ENCODE results near the gene FOXP2. TPM values are rescaled to one million over a fixed set of nuclear protein-coding genes. Genes with fewer than 3 reads are reported as not detected.
"Not testable (repeated sequence)": the region's sequence is repeated elsewhere in the genome, so short reads cannot be mapped to it uniquely, and the experiment has no call there.

The FOXP2 gene
- total RNA-seq: 1.9 TPM
- long read RNA-seq: 0 reads

- intact Hi-C loops (cut with DNase I): loop anchor here (10.0 kb wide), 1 partner anchor 330 kb away; no protein-coding TSS in a partner anchor
- no peak for DNase-seq (ENCODE audit: low spot score)
These were observed at the start of gene FOXP2 for GRCh38 chr7:114414156-114415063. Gene FOXP2 (plus strand): TSS chr7:114414815. CDS start chr7:114426512, 11,697 bp downstream.

- intact Hi-C loops (cut with DNase I): no loop called here
- DNase-seq (ENCODE audit: low spot score): no peak
These were observed 48.8 kb upstream of the FOXP2 start for GRCh38 chr7:114365791-114366190.

GRCh38 chr7:114368492-114368891 is 46.1 kb upstream of the FOXP2 start:
- intact Hi-C loops (cut with DNase I): no loop called here
- DNase-seq (ENCODE audit: low spot score): no peak

GRCh38 chr7:114369294-114369693 is 45.3 kb upstream of the FOXP2 start:
- intact Hi-C loops (cut with DNase I): no loop called here

GRCh38 chr7:114372619-114373018 is 42.0 kb upstream of the FOXP2 start:
- DNase-seq (ENCODE audit: low spot score): no peak
- intact Hi-C loops (cut with DNase I): no loop called here

More at GRCh38 chr7:114369294-114369693, 45.3 kb upstream of the FOXP2 start:
- no peak for DNase-seq (ENCODE audit: low spot score)

GRCh38 chr7:114375907-114376306 is 38.7 kb upstream of the FOXP2 start:
- intact Hi-C loops (cut with DNase I): no loop called here
- DNase-seq (ENCODE audit: low spot score): no peak

GRCh38 chr7:114383946-114384345 is 30.7 kb upstream of the FOXP2 start:
- DNase-seq (ENCODE audit: low spot score); intact Hi-C loops (cut with DNase I): not testable (repeated sequence)

GRCh38 chr7:114384346-114384745 is 30.3 kb upstream of the FOXP2 start:
- DNase-seq (ENCODE audit: low spot score); intact Hi-C loops (cut with DNase I): not testable (repeated sequence)

GRCh38 chr7:114388021-114388420 is 26.6 kb upstream of the FOXP2 start:
- intact Hi-C loops (cut with DNase I): no loop called here
- DNase-seq (ENCODE audit: low spot score): no peak

GRCh38 chr7:114392686-114393085 is 21.9 kb upstream of the FOXP2 start:
- intact Hi-C loops (cut with DNase I): no loop called here
- no peak for DNase-seq (ENCODE audit: low spot score)

- intact Hi-C loops (cut with DNase I): no loop called here
These were observed 11.6 kb upstream of the FOXP2 start for GRCh38 chr7:114402876-114403635.

GRCh38 chr7:114405427-114405826 is 9.2 kb upstream of the FOXP2 start:
- no peak for DNase-seq (ENCODE audit: low spot score)
- intact Hi-C loops (cut with DNase I): no loop called here

More at GRCh38 chr7:114402876-114403635, 11.6 kb upstream of the FOXP2 start:
- no peak for DNase-seq (ENCODE audit: low spot score)

GRCh38 chr7:114409750-114410149 is 4.9 kb upstream of the FOXP2 start:
- intact Hi-C loops (cut with DNase I): loop anchor here (10.0 kb wide), 1 partner anchor 325 kb away; no protein-coding TSS in a partner anchor
- DNase-seq (ENCODE audit: low spot score): no peak

GRCh38 chr7:114412548-114412947 is 2.1 kb upstream of the FOXP2 start:
- intact Hi-C loops (cut with DNase I): loop anchor here (10.0 kb wide), 1 partner anchor 328 kb away; no protein-coding TSS in a partner anchor

GRCh38 chr7:114413761-114414155 is 857 bp upstream of the FOXP2 start:
- intact Hi-C loops (cut with DNase I): loop anchor here (10.0 kb wide), 1 partner anchor 329 kb away; no protein-coding TSS in a partner anchor
- no peak for DNase-seq (ENCODE audit: low spot score)

More at GRCh38 chr7:114412548-114412947, 2.1 kb upstream of the FOXP2 start:
- no peak for DNase-seq (ENCODE audit: low spot score)

GRCh38 chr7:114415064-114415989 is 712 bp downstream of the FOXP2 start:
- intact Hi-C loops (cut with DNase I): loop anchor here (10.0 kb wide), 1 partner anchor 331 kb away; no protein-coding TSS in a partner anchor
- DNase-seq (ENCODE audit: low spot score): no peak

GRCh38 chr7:114416129-114416990 is 1.7 kb downstream of the FOXP2 start:
- DNase-seq (ENCODE audit: low spot score): no peak
- intact Hi-C loops (cut with DNase I): loop anchor here (10.0 kb wide), 1 partner anchor 332 kb away; no protein-coding TSS in a partner anchor

GRCh38 chr7:114417290-114417689 is 2.7 kb downstream of the FOXP2 start:
- DNase-seq (ENCODE audit: low spot score): no peak
- intact Hi-C loops (cut with DNase I): loop anchor here (10.0 kb wide), 1 partner anchor 332 kb away; no protein-coding TSS in a partner anchor

All from cardiac septum (tissue), 1 donor.